Thyroid gland (tissue), 4 donors: Measurements from ENCODE around the gene MYO9B.

Source experiments
- CTCF ChIP-seq, 6 experiments: fragments of 200-600 bp in 3 of 6; fragments of 450-650 bp in 3 of 6; sonication (generic) in 3 of 6; IDR thresholded peaks; one replicate each; pipeline ENCODE4 v1.5.1; 2016 to 2019; ENCODE audit warnings: antibody characterized with exemption in 6 of 6, mild to moderate bottlenecking in 2 of 6, inconsistent platforms in 1 of 6, moderate library complexity in 1 of 6
- POLR2A ChIP-seq, 2 donors: fragments of 450-650 bp; IDR thresholded peaks; one replicate each; pipeline ENCODE4 v1.6.1; 2017; ENCODE audit warnings: antibody characterized with exemption in 2 of 2, mild to moderate bottlenecking in 2 of 2, moderate library complexity in 1 of 2

- no peak for TF ChIP-seq CTCF (IDR thresholded peaks at IDR 0.05)
- TF ChIP-seq POLR2A (IDR thresholded peaks at IDR 0.05), result no peak
These were observed 184.4 kb downstream of the MYO9B start for GRCh38 chr19:17259934-17260333.
